GM18858 (cell line): Measurements from ENCODE around the gene PAFAH1B2.
"Not testable (repeated sequence)": the region's sequence is repeated elsewhere in the genome, so short reads cannot be mapped to it uniquely, and the experiment has no call there.

ENCODE experiments used
- ATAC-seq: cut with Tn5 transposase; IDR thresholded peaks from one replicate; pipeline ENCODE4 v1.9.1; 2021; ENCODE audit not compliant: unreplicated experiment

The PAFAH1B2 gene

DNA sequence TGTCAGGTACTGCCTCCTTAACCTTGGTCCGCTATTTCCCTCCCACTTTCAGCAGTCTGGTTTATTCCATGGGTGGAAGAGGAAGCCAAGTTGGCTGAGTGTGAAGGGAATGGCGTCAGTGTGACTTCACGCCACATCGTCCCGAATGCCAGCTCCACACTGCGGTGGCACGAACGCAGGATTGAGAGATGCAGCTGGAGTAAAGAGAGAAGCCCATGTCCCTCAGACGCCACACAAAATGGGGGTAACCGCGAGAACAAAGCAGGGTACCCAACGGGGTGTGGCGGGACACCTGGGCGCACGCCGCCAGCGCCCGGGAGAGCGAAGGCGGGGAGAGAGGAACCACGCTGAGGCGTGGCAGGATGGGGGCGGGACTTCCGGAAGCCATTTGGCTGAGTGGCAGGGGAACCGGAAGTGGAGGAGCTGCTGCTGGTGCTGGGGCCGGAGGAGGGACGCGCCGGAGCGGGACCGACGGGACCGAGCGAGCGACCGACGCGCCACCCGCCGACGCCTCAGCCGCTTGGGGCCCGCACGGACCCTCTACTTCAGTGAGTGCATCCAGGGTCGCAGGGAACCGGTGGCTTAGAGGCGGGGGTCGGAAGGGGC lies at the start of gene PAFAH1B2:
TSS of gene PAFAH1B2 (plus strand) at position 417 of the 606 bp plus-strand sequence. CDS start 8,161 bp downstream, outside the sequence.
- peak; percentile 91 for ATAC-seq

- no peak for ATAC-seq
These were observed 49.3 kb upstream of the PAFAH1B2 start for GRCh38 chr11:117094776-117095175.

DNA sequence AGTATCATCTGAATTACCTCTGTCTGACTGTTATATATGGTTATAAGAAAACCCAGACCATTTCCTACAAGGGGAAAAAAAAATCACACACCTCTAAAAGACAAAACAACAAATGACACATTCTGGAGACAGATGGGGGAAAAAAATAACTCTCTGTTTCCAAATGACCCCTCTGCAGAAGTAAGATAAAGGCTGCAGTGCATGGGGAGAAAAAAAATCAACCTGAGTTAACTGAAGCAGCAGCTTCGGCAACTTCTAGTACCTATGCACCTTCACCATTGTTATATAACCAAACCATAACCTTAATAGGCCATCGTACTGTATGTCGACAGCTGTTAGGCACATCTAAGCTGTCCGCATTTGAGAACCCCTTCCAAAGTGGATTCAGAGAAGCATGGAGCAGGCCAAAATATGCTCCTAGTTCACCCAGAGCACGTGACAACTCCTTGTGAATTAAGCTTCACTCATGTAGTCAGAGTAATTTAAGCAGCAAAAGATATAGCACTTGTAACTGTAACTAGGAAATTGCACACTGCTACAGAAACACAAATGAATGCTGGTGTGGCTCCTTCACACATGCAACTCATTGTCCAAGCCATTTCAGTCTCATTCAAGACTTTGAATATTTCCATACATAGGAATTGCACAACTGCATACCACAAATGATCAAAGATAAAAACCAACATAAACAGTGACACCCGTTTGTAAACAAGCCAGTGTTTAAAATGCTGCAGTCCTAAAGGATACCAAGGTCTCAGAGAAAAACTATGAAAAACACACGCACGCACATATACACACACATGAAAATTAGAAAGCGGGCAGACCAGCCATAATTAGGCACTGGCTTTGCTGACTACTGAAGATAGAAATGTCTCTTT lies 48.6 kb upstream of the PAFAH1B2 start:
- no peak for ATAC-seq

DNA sequence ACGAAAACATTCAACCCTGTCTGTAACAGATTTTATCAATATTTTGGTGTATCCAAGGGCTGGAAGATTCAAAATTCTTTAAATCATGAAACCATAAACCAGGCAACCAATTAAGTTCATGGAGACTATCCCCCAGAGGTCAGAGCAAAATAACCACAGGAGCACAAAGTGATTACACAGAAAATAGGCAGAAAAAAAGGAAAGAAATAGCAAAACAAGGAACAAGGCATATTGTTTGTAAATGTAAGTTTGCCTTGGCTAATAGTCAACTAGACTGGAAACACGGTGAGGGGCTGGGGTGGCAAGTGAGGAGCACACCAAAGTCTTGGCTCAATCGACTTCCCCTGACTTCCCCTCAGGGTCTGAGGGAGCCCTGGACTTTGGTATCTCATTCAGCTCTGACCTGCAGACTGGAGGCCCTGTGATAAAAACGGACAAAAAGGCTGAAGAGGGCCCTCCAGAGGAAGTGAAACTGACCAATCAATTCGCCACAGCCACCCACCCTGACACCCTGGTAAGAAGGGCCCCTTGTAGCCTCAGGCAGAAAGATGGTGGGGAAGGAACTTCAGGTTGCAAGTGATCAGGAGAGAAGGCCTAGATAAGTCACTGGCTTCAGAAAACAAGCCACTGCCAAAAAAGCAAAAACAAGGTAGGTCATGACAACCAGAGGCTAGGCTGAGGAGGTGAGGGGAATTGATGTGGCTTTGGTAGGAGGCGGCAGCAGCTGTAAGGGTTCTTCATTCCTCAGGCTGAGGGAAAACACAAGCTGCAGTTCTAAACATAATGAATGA lies 47.7 kb upstream of the PAFAH1B2 start:
- ATAC-seq = no peak

GRCh38 chr11:117097014-117097388 lies 47.1 kb upstream of the PAFAH1B2 start:
- ATAC-seq = no peak

DNA sequence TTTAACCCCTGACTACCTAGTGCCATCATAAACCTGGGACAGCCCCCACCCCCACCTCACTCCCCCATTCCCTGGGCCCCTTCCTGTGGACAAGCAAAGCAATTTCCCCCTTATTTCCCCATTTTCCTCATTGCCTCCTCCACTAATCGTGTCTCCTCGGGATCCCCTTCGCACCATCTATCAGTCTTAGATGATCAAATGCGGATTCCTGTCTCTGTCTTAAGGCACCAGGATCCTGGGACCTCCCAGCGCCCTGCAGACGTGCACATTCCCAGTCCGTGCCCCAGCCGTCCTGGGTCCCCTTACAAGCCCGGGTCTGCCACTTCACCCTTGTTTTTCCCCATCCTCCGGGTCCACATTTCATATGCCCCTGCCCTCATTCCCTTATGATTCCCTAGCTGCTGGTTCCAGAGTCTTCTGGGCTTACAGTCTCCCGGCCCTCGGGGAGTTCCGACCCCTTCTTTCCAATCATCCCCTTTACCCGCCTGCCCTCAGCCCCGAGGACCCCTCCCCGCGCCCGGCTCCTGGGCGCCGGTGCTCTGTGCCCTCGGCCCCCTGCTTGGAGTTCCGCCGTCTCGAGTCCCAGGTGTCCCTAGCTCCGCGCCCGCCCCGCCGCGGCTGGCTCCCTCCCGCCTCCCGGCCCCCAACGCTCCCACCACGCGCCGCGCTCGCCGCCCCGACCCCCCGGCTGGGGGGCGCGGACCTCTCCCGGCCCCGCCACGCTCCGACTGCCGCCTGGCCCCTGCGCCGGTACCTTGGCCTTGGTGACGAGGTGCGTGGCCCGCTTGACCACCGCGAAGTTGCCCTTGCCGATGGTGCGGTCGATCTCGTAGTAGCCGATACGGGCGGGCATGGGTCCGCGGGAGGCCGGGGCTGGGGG lies 46.5 kb upstream of the PAFAH1B2 start:
- ATAC-seq = peak; percentile 8

GRCh38 chr11:117098269-117099232 lies 45.5 kb upstream of the PAFAH1B2 start, which contains the start of gene SIK3:
Gene SIK3 (minus strand): TSS chr11:117098428. CDS start chr11:117098415, 13 bp downstream.
- ATAC-seq = peak; percentile 41

DNA sequence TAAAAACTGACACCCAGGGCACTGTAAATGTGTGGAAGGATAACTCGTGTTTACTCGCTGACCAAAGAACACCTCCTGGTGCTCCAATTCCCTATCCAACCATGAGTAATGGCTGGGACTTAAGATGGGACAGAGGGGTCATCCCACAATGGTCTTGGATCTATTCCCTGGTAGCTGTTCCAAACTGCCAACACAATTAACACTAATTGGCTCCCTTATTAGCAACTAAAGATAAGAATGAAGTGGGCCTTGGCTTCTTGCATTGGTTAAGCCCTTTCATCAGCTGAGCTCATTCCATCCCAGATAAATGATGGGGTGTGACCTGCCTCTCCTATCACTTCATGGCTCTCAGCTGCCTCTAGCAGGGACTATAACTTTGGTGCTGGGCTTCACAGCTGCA lies 44.4 kb upstream of the PAFAH1B2 start:
- no peak for ATAC-seq

GRCh38 chr11:117100556-117100955 lies 43.5 kb upstream of the PAFAH1B2 start:
- ATAC-seq = no peak

- no peak for ATAC-seq
These were observed 36.1 kb upstream of the PAFAH1B2 start for GRCh38 chr11:117107701-117108590.

DNA sequence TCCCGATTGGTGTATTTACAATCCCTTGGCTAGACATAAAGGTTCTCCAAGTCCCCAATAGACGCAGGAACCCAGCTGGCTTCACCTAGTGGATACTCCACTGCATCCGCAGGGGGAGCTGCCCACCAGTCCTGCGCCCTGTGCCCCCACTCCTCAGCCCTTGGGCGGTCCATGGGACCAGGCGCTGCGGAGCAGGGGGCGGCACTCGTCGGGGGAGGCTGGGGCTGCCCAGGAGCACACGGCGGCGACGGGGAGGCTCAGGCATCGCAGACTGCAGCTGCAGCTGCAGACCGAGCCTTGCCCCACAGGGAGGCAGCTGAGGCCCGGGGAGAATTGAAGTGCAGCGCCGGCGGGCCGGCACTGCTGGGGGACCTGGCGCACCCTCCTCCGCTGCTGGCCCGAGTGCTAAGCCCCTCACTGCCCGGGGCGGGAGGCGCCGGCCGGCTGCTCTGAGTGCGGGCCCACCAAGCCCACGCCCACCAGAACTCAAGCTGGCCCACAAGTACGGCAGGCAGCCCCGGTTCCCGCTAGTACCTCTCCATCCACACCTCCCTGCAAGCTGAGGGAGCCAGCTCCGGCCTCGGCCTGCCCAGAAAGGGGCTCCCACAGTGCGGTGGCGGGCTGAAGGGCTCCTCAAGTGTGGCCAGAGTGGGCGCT lies 33.7 kb upstream of the PAFAH1B2 start:
- no peak for ATAC-seq

- ATAC-seq = not testable (repeated sequence)
These were observed 31.6 kb upstream of the PAFAH1B2 start for GRCh38 chr11:117112497-117112896.

DNA sequence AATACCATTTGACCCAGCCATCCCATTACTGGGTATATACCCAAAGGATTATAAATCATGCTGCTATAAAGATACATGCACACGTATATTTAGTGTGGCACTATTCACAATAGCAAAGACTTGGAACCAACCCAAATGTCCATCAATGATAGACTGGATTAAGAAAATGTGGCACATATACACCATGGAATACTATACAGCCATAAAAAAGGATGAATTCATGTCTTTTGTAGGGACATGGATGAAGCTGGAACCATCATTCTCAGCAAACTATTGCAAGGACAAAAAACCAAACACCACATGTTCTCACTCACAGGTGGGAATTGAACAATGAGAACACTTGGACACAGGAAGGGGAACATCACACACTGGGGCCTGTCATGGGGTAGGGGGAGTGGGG lies 31.1 kb upstream of the PAFAH1B2 start:
- ATAC-seq = not testable (repeated sequence)

- no peak for ATAC-seq
These were observed 26.4 kb upstream of the PAFAH1B2 start for GRCh38 chr11:117117681-117118080.

GRCh38 chr11:117121176-117121575 lies 22.9 kb upstream of the PAFAH1B2 start:
- no peak for ATAC-seq

GRCh38 chr11:117122556-117122955 lies 21.5 kb upstream of the PAFAH1B2 start:
- ATAC-seq = no peak

GRCh38 chr11:117126223-117126965 lies 17.7 kb upstream of the PAFAH1B2 start:
- ATAC-seq = no peak
